ENCODE data around the gene ABTB1.

Gene ABTB1

DNA sequence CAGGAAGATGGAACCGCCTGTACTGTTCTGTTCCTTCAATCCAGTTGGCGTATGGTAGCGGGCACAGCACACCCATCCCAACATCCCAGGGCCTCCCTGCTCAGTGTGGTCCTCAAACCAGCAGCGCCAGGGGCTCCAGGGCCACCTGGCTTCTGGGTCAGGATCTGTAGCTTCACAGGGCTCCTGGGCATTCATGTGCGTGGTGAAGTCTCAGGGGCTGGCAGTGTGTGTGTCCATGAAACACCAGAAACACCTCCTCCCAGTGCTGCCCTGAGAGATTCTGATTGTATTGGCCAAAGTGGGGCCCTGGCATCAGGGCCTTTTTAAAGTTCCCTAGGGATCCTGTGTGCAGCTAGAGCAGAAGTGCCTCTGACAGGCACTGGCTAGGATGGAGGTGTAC, 42.1 kb downstream of the ABTB1 start:
- H3K36me3 ChIP-seq (ENCODE audit: control insufficient read depth in 2 of 2, insufficient read depth in 2 of 2, low read length in 2 of 2): peaks cover 0 to 9% of the 10 kb centered on the region in 2 donors
- H3K9ac ChIP-seq (ENCODE audit: low read length in 2 of 2): no peak overlapping the region
- H3K27ac ChIP-seq (ENCODE audit: low read length): peak overlapping the region; percentile 46
- no peaks in the 10 kb centered on the region for H3K27me3 ChIP-seq (ENCODE audit: control insufficient read depth in 1 of 2, insufficient read depth in 2 of 2, low read length in 2 of 2)
- H3K4me1 ChIP-seq (ENCODE audit: control insufficient read depth, insufficient read depth, low read length): peaks cover 50% of the 10 kb centered on the region
- no peaks in the 10 kb centered on the region for H3K9me3 ChIP-seq (ENCODE audit: control insufficient read depth in 2 of 2, low read length in 2 of 2)
- H3K4me3 ChIP-seq (ENCODE audit: low read length in 2 of 2): no peak overlapping the region

DNA sequence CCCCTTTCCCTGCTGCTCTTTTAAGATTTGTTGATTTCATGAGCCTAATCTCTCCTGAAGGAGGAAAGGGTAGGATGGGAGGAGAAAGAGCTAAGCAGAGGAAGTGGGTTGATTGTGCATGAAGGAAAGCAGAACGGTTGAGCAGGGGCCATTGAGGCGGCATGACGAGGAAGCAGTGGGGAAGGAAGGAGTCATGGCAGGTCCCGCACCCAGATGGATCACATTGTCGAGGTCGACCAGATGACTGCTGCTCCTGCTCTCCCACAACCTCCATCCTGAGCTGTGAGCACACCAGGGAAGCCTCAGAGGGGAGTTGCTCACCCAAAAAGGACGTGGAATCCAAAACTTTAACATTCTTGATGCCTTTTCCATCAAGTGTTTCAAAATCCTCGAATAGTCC, 42.8 kb downstream of the ABTB1 start:
- no peak overlapping the region for H3K4me3 ChIP-seq (ENCODE audit: low read length in 2 of 2)
- no peak overlapping the region for H3K9ac ChIP-seq (ENCODE audit: low read length in 2 of 2)
- no peak overlapping the region for H3K27ac ChIP-seq (ENCODE audit: low read length)
- peaks cover 0 to 13% of the 10 kb centered on the region in 2 donors for H3K36me3 ChIP-seq (ENCODE audit: control insufficient read depth in 2 of 2, insufficient read depth in 2 of 2, low read length in 2 of 2)
- peaks cover 50% of the 10 kb centered on the region for H3K4me1 ChIP-seq (ENCODE audit: control insufficient read depth, insufficient read depth, low read length)
- H3K9me3 ChIP-seq (ENCODE audit: control insufficient read depth in 2 of 2, low read length in 2 of 2): no peaks in the 10 kb centered on the region
- H3K27me3 ChIP-seq (ENCODE audit: control insufficient read depth in 1 of 2, insufficient read depth in 2 of 2, low read length in 2 of 2): no peaks in the 10 kb centered on the region

DNA sequence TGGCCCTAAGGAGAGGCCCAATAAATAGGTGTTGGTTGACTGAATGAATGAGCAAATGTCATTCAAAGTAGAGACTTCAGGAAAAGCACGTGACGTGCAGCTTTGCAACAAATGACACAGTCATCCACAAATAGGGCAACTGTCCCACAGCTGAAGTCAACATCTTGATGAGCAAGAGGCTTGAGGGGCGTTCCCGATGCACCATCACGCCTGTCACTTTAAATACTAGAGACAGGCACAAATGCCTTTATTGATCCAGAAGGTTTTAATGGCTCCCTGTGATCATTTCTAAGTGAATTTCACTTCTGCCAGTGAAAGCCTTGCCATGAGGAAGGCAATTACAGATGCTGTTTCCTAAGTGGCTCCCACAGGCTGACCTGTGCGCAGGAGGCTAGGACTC, 43.6 kb downstream of the ABTB1 start:
- H3K9me3 ChIP-seq (ENCODE audit: control insufficient read depth in 2 of 2, low read length in 2 of 2): no peaks in the 10 kb centered on the region
- H3K27ac ChIP-seq (ENCODE audit: low read length): no peak overlapping the region
- H3K4me1 ChIP-seq (ENCODE audit: control insufficient read depth, insufficient read depth, low read length): peaks cover 45% of the 10 kb centered on the region
- H3K4me3 ChIP-seq (ENCODE audit: low read length in 2 of 2): no peak overlapping the region
- H3K9ac ChIP-seq (ENCODE audit: low read length in 2 of 2): no peak overlapping the region
- H3K36me3 ChIP-seq (ENCODE audit: control insufficient read depth in 2 of 2, insufficient read depth in 2 of 2, low read length in 2 of 2): peaks cover 0 to 13% of the 10 kb centered on the region in 2 donors
- no peaks in the 10 kb centered on the region for H3K27me3 ChIP-seq (ENCODE audit: control insufficient read depth in 1 of 2, insufficient read depth in 2 of 2, low read length in 2 of 2)

DNA sequence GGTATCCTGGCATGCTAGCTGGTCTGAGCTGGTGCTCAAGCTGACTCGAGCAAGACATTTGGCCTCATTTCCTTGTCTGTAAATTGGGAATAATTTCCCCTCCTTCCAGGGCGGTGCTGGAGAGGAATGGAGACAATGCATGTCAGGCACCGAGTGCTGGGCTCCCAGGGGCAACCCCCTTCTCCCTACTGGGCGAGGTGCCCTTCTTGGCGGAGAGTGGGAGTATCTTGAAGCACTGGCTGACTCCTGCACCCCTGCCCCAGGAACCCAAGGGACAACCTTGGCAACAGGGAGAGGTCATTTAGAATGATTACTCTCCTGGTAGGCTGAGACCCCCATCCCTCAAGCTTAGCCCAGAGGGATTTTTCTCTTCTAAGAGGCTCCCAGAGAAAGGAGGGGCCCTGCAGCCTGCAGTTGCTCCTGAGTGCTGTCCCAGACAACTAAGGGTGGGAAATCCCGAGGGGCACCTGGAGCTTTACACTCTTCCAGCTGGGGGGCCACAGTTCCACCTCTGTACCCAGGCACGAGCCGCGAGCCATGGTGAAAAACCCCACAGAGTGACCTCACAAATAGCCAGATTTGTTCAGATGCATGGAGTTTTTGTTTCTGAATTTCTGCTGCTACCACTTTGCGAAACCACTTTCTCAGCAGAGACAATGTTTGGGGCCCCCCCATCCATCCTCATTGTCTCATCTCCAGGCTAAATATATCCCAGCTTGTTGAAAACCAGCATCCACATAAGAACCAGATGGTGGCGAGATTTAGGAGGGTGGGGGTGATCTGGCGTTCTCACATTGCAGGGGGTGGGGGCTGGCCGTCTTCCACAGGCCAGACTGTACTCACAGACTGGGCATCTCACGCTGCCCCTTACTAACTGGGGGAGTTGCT, 44.8 kb downstream of the ABTB1 start:
- peaks cover 0 to 13% of the 10 kb centered on the region in 2 donors for H3K36me3 ChIP-seq (ENCODE audit: control insufficient read depth in 2 of 2, insufficient read depth in 2 of 2, low read length in 2 of 2)
- no peak overlapping the region for H3K27ac ChIP-seq (ENCODE audit: low read length)
- H3K9ac ChIP-seq (ENCODE audit: low read length in 2 of 2): no peak overlapping the region
- H3K9me3 ChIP-seq (ENCODE audit: control insufficient read depth in 2 of 2, low read length in 2 of 2): no peaks in the 10 kb centered on the region
- H3K27me3 ChIP-seq (ENCODE audit: control insufficient read depth in 1 of 2, insufficient read depth in 2 of 2, low read length in 2 of 2): no peaks in the 10 kb centered on the region
- no peak overlapping the region for H3K4me3 ChIP-seq (ENCODE audit: low read length in 2 of 2)
- H3K4me1 ChIP-seq (ENCODE audit: control insufficient read depth, insufficient read depth, low read length): peaks cover 47% of the 10 kb centered on the region

DNA sequence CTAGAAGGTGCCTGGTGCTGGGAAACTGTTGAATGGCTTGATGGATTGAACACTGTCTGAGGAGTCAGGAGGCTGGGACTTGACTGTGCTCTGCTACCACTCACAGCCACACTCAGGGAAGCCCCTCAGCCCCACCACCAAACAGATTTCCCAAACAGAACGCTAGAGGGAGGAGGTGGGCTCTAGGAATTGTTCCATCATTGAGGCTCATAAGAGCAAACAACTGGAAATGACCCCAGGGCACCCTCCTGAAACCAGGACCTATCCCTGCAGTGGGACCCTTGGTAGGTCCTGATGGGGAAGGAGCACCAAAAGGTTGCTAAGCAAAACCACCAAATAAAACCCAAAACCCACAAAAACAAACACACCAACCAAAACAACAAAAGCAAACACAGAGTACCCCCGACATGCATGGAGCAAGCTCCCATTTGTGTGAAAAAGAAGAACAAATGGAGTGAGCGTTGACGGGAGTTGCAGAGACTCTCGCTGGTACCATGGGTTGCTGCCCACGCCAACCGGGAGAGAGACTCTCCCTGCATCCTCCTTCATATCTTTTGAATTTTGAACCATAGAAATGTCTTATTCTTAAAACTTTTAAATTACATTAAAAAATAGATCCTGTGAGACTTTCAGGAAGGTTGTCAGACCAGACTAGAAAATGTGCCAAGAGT, 45.6 kb downstream of the ABTB1 start:
- no peak overlapping the region for H3K4me3 ChIP-seq (ENCODE audit: low read length in 2 of 2)
- no peaks in the 10 kb centered on the region for H3K9me3 ChIP-seq (ENCODE audit: control insufficient read depth in 2 of 2, low read length in 2 of 2)
- H3K4me1 ChIP-seq (ENCODE audit: control insufficient read depth, insufficient read depth, low read length): peaks cover 47% of the 10 kb centered on the region
- no peaks in the 10 kb centered on the region for H3K27me3 ChIP-seq (ENCODE audit: control insufficient read depth in 1 of 2, insufficient read depth in 2 of 2, low read length in 2 of 2)
- H3K9ac ChIP-seq (ENCODE audit: low read length in 2 of 2): no peak overlapping the region
- H3K36me3 ChIP-seq (ENCODE audit: control insufficient read depth in 2 of 2, insufficient read depth in 2 of 2, low read length in 2 of 2): peaks cover 0 to 13% of the 10 kb centered on the region in 2 donors
- H3K27ac ChIP-seq (ENCODE audit: low read length): no peak overlapping the region

DNA sequence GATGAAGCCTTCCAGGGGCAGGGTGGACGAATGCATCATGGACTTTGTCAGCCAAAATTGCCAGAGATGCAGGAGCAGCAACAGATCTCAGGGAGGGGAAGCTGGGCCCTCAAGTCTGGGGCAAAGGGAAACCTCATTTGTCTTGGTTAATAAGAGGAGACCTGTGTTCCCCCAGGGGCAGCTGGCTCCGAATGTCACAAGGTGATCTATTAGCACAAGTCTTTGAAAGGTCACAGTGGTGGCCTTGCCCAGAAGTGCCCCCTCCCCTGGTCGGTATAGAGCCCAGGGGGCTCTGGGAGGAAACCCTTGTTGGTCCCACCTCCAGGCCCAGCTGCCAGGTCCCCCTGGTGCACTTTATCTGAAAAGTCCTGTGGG, 46.2 kb downstream of the ABTB1 start:
- no peaks in the 10 kb centered on the region for H3K27me3 ChIP-seq (ENCODE audit: control insufficient read depth in 1 of 2, insufficient read depth in 2 of 2, low read length in 2 of 2)
- H3K27ac ChIP-seq (ENCODE audit: low read length): peak overlapping the region; percentile 18
- H3K36me3 ChIP-seq (ENCODE audit: control insufficient read depth in 2 of 2, insufficient read depth in 2 of 2, low read length in 2 of 2): peaks cover 0 to 13% of the 10 kb centered on the region in 2 donors
- no peaks in the 10 kb centered on the region for H3K9me3 ChIP-seq (ENCODE audit: control insufficient read depth in 2 of 2, low read length in 2 of 2)
- H3K4me3 ChIP-seq (ENCODE audit: low read length in 2 of 2): no peak overlapping the region
- H3K9ac ChIP-seq (ENCODE audit: low read length in 2 of 2): no peak overlapping the region
- H3K4me1 ChIP-seq (ENCODE audit: control insufficient read depth, insufficient read depth, low read length): peaks cover 49% of the 10 kb centered on the region

DNA sequence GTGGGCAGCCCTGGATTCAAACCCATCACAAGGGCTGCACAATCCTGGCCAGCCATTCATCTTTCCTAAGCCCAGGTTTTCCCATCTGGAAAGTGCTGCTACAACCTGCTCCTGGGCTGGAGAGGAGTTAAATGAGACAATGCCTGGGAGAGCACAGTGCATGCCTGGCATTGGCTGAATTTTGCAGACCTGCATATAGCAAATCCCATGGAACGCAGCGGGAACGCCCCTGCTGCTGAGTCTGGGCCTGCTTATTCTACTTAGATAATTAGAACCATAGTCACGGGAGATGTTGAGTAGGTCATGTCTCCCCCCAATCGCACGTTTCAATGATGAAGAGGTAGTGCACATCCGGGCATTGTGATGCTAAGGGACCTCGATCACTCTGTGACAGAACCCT, 46.6 kb downstream of the ABTB1 start:
- Histone ChIP-seq H3K27ac (ENCODE audit: low read length) (peak overlapping the region; percentile 18), H3K27me3 (ENCODE audit: control insufficient read depth in 1 of 2, insufficient read depth in 2 of 2, low read length in 2 of 2) (no peaks in the 10 kb centered on the region), H3K4me1 (ENCODE audit: control insufficient read depth, insufficient read depth, low read length) (peaks cover 49% of the 10 kb centered on the region), H3K9me3 (ENCODE audit: control insufficient read depth in 2 of 2, low read length in 2 of 2) (no peaks in the 10 kb centered on the region), H3K4me3 (ENCODE audit: low read length in 2 of 2) (no peak overlapping the region), H3K9ac (ENCODE audit: low read length in 2 of 2) (no peak overlapping the region), H3K36me3 (ENCODE audit: control insufficient read depth in 2 of 2, insufficient read depth in 2 of 2, low read length in 2 of 2) (peaks cover 0 to 13% of the 10 kb centered on the region in 2 donors)

DNA sequence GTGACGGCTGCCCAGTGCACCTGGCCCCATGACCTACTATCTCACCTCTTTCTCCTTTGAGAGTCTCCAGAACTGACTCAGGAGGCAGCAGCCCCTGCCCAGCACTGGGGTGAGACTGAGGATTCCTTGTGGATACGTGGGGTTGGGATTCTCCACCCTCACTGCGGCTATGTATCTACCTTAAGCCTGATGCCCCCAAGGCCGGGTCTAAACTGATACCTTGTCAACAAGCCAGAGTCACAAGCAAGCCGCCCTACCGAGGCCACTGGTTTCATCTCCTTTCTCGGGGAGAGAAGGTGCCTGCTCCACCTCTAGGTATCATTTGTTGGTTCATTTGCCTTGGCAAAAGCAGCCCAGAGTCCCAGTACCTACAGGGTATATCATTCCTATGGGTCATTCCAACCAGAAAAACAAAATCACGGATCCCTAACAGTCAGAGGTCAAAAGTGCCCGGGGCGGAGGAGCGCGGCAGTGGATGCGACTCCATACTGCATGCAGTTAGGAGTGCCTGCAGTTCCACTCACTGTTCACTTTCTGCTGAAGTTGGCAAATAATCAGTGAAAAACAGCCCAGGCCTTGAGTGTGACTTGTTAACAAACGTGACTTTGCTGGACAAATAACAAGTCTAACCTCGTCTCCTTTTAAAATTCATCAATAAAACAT, 47.5 kb downstream of the ABTB1 start:
- peaks cover 0 to 13% of the 10 kb centered on the region in 2 donors for H3K36me3 ChIP-seq (ENCODE audit: control insufficient read depth in 2 of 2, insufficient read depth in 2 of 2, low read length in 2 of 2)
- H3K4me3 ChIP-seq (ENCODE audit: low read length in 2 of 2): no peak overlapping the region
- peaks cover 47% of the 10 kb centered on the region for H3K4me1 ChIP-seq (ENCODE audit: control insufficient read depth, insufficient read depth, low read length)
- peak overlapping the region; percentile 1 for H3K27ac ChIP-seq (ENCODE audit: low read length)
- H3K27me3 ChIP-seq (ENCODE audit: control insufficient read depth in 1 of 2, insufficient read depth in 2 of 2, low read length in 2 of 2): no peaks in the 10 kb centered on the region
- H3K9ac ChIP-seq (ENCODE audit: low read length in 2 of 2): no peak overlapping the region
- H3K9me3 ChIP-seq (ENCODE audit: control insufficient read depth in 2 of 2, low read length in 2 of 2): no peaks in the 10 kb centered on the region

DNA sequence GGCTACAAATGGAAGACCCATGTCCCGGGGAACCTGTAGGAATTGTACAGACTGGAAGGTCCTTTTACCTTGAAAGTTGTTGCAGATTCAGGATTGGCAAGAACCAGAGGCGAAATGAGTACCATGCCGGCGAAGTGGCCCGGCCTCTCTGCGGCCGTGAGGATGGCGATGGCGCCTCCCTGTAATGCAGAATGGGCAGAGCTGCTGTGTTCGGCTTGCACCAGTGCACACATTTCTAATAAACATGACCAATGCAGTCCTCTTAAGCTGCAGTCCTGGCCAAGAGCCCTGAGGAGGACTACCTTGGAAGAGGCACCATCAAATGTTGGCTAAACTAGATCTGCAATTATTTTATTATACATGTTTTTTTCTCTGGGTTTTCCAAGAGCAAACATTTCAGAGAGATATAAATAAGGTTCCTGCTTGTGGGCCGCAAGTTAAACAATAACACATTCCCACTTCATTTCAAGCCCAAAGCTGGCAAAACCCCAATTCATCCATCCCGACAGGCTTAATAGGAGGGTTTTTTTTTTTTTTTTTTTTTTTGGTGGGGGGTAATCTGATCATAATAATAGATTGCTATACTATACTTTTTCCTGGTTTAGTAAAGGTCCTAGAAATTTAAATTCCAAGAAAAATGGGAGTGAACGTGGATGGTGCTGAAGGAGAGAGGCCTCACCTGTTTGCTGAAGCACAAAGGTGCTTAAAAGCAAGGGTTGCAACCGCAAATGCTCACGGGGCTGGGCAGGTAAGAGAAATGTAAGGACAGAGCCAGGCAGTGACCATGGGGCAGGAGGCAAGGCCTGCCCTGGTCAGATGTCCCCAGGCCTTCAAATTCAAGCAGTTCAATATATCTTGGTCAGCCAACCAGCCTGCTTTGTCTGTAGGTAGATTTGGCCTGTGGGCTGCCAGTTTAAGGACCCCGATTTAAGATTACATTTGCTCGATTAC, 48.5 kb downstream of the ABTB1 start:
- no peaks in the 10 kb centered on the region for H3K9me3 ChIP-seq (ENCODE audit: control insufficient read depth in 2 of 2, low read length in 2 of 2)
- H3K9ac ChIP-seq (ENCODE audit: low read length in 2 of 2): no peak overlapping the region
- H3K4me1 ChIP-seq (ENCODE audit: control insufficient read depth, insufficient read depth, low read length): peaks cover 47% of the 10 kb centered on the region
- peak overlapping the region; percentile 64 for H3K27ac ChIP-seq (ENCODE audit: low read length)
- peaks cover 0 to 12% of the 10 kb centered on the region in 2 donors for H3K36me3 ChIP-seq (ENCODE audit: control insufficient read depth in 2 of 2, insufficient read depth in 2 of 2, low read length in 2 of 2)
- no peak overlapping the region for H3K4me3 ChIP-seq (ENCODE audit: low read length in 2 of 2)
- no peaks in the 10 kb centered on the region for H3K27me3 ChIP-seq (ENCODE audit: control insufficient read depth in 1 of 2, insufficient read depth in 2 of 2, low read length in 2 of 2)
